ENCODE measurements around the gene TSSC4. TPM values are rescaled to one million over a fixed set of nuclear protein-coding genes. Genes with fewer than 3 reads are reported as not detected.

TSSC4 gene
- total RNA-seq, 1 donor from 2014 or later = 70.0 TPM

DNA sequence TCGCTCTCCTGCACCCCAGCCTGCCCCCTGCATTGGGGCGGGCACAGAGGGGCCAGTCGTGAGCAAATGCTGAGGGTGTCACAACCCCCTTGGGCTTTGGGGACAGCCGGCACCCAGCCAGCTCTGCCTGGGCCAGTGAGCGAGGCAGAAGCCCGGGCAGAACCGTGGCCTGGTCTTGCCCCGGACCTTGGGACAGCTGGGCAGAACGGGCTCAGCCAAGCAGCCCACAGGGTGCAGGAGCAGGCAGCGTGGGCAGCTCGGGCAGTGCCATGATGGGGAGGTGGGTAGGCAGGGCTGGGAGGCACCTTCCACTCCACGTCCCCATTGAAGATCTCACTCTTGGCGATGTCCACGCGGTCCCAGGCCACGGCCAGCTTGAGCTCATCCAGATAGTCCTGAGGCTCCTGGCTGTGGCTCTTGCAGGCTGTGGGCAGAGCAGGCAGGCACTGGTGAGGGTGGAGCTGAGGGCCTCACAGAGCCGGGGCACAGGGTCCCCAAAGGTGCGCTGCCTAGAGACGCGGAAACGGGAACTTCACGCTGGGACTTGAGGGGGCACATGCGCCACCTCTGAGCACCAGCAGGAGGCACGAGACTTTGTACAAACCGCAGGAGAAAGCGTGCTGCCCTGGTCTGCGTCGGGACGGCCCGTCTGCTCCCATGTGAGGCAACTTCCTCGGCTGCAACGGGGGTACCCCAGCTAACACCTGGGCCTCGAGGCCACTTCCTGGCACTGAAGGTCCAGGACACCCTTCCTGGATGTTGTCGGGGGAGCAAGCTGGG, 15.2 kb downstream of the TSSC4 start:
- Mint-ChIP-seq H3K27ac (ENCODE audit: unreplicated experiment) (no peak overlapping the region), H3K4me3 (ENCODE audit: unreplicated experiment) (no peak overlapping the region), H3K4me1 (ENCODE audit: low read depth, unreplicated experiment) (no peaks in the 10 kb centered on the region), H3K9me3 (ENCODE audit: unreplicated experiment) (no peaks in the 10 kb centered on the region), H3K27me3 (ENCODE audit: low read depth, unreplicated experiment) (peaks cover 7% of the 10 kb centered on the region), H3K36me3 (ENCODE audit: low read depth, unreplicated experiment) (no peaks in the 10 kb centered on the region)
- no peaks in the 10 kb centered on the region for H3K9me3 ChIP-seq (ENCODE audit: insufficient read depth, low read depth, low read length)
- no peaks in the 10 kb centered on the region for H3K79me2 ChIP-seq (ENCODE audit: insufficient read depth, low read length)
- H3K27ac ChIP-seq (ENCODE audit: low read depth, low read length) = no peak overlapping the region
- FAIRE-seq (no peak), DNase-seq (ENCODE audit: low read depth) (no peak)
- no peaks in the 10 kb centered on the region for H3K4me1 ChIP-seq (ENCODE audit: insufficient read depth, low read length)
- H2AFZ ChIP-seq (ENCODE audit: low read depth, low read length) = no peak overlapping the region
- no peaks in the 10 kb centered on the region for H3K36me3 ChIP-seq (ENCODE audit: insufficient read depth, low read length)
- H3K4me2 ChIP-seq (ENCODE audit: low read length) = no peak overlapping the region
- H3K4me3 ChIP-seq (ENCODE audit: insufficient read depth, low read depth, low read length) = no peak overlapping the region
- H3K9ac ChIP-seq (ENCODE audit: low read length) = no peak overlapping the region
- TF ChIP-seq, protein P1, sequence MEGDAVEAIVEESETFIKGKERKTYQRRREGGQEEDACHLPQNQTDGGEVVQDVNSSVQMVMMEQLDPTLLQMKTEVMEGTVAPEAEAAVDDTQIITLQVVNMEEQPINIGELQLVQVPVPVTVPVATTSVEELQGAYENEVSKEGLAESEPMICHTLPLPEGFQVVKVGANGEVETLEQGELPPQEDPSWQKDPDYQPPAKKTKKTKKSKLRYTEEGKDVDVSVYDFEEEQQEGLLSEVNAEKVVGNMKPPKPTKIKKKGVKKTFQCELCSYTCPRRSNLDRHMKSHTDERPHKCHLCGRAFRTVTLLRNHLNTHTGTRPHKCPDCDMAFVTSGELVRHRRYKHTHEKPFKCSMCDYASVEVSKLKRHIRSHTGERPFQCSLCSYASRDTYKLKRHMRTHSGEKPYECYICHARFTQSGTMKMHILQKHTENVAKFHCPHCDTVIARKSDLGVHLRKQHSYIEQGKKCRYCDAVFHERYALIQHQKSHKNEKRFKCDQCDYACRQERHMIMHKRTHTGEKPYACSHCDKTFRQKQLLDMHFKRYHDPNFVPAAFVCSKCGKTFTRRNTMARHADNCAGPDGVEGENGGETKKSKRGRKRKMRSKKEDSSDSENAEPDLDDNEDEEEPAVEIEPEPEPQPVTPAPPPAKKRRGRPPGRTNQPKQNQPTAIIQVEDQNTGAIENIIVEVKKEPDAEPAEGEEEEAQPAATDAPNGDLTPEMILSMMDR (IDR thresholded peaks at IDR 0.05; ENCODE audit: insufficient read depth, low read depth, low read length) = no peak
- no peak for TF ChIP-seq EZH2 (IDR thresholded peaks at IDR 0.05; ENCODE audit: insufficient read depth, low read length)
- H3K27me3 ChIP-seq (ENCODE audit: insufficient read depth, low read length) = peaks cover 3% of the 10 kb centered on the region
- H4K20me1 ChIP-seq (ENCODE audit: insufficient read depth, low read length) = no peaks in the 10 kb centered on the region

DNA sequence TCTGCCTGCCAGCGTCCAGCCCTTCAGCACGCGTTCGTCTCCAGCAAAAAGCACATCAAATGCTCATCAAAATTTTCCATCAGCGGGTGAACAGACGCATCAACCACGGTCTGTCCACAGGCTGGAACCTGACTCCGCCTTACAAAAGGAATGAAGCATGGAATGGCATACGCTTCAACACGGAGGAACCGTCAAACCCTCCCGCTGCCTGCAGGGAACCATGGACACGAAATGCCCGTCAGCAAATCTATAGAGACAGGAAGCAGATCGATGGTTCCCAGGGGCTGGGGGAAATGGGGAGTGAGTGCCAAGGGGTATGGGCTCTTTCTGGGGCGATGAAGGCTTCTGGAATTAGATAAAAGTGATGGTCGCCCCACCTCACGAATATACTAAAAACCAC, 16.2 kb downstream of the TSSC4 start:
- Histone ChIP-seq H2AFZ (ENCODE audit: low read depth, low read length) (no peak overlapping the region), H3K9me3 (ENCODE audit: insufficient read depth, low read depth, low read length) (no peaks in the 10 kb centered on the region), H3K4me3 (ENCODE audit: insufficient read depth, low read depth, low read length) (no peak overlapping the region), H3K4me1 (ENCODE audit: insufficient read depth, low read length) (no peaks in the 10 kb centered on the region), H3K9ac (ENCODE audit: low read length) (no peak overlapping the region), H3K27ac (ENCODE audit: low read depth, low read length) (no peak overlapping the region), H3K27me3 (ENCODE audit: insufficient read depth, low read length) (peaks cover 3% of the 10 kb centered on the region), H3K36me3 (ENCODE audit: insufficient read depth, low read length) (no peaks in the 10 kb centered on the region), H4K20me1 (ENCODE audit: insufficient read depth, low read length) (no peaks in the 10 kb centered on the region), H3K79me2 (ENCODE audit: insufficient read depth, low read length) (no peaks in the 10 kb centered on the region), H3K4me2 (ENCODE audit: low read length) (no peak overlapping the region)
- Mint-ChIP-seq H3K4me1 (ENCODE audit: low read depth, unreplicated experiment) (no peaks in the 10 kb centered on the region), H3K4me3 (ENCODE audit: unreplicated experiment) (no peak overlapping the region), H3K9me3 (ENCODE audit: unreplicated experiment) (no peaks in the 10 kb centered on the region), H3K27me3 (ENCODE audit: low read depth, unreplicated experiment) (peaks cover 7% of the 10 kb centered on the region), H3K36me3 (ENCODE audit: low read depth, unreplicated experiment) (no peaks in the 10 kb centered on the region), H3K27ac (ENCODE audit: unreplicated experiment) (no peak overlapping the region)
- DNase-seq (ENCODE audit: low read depth) = no peak
- TF ChIP-seq EZH2 (IDR thresholded peaks at IDR 0.05; ENCODE audit: insufficient read depth, low read length) = no peak
- TF ChIP-seq, protein P1 (IDR thresholded peaks at IDR 0.05; ENCODE audit: insufficient read depth, low read depth, low read length) = no peak
- no peak for FAIRE-seq
